PC-3 (cell line): Measurements from ENCODE around the gene MPZL3. TPM values are rescaled to one million over a fixed set of nuclear protein-coding genes. Genes with fewer than 3 reads are reported as not detected.
A peak's percentile ranks its signal among the peaks of the same experiment; 100 is the strongest.

Experiments used
- ATAC-seq: fragments of 200-7000 bp; cut with Tn5 transposase; 2 replicates; pipeline ENCODE4 v1.9.1; 2020; ENCODE audit warnings: mild to moderate bottlenecking, moderate library complexity
- BruUV-seq: library from RNA; stranded (reverse); fragments of 400-500 nt; replicated peaks from 2 replicates; lab custom pipeline; 2021; lab: Mats Ljungman, UMichigan
- CTCF ChIA-PET: fragments of 300-600 bp; sonication (Branson Sonifier 250); formaldehyde crosslinking; loops from one replicate; lab custom pipeline; 2022; ENCODE audit warnings: antibody characterized with exemption; lab: Charles Lee
- POLR2A ChIA-PET: fragments of 300-600 bp; sonication (Branson Sonifier 250); formaldehyde crosslinking; loops from one replicate; lab custom pipeline; 2022; ENCODE audit warnings: antibody characterized with exemption; ENCODE audit not compliant: unreplicated experiment; lab: Charles Lee
- DNase-seq: peaks from one replicate; pipeline ENCODE4 v3.0.0-alpha.2; 2015
- H2AFZ ChIP-seq: fragments of 300-600 bp; sonication (generic); 2 replicates; pipeline ENCODE4 v1.6.0; 2016; ENCODE audit warnings: antibody characterized with exemption, low read length
- H3F3A ChIP-seq: fragments of 300-600 bp; sonication (generic); one replicate; pipeline ENCODE4 v1.6.0; 2017; ENCODE audit warnings: antibody characterized with exemption, low read length, control low read depth, mild to moderate bottlenecking; ENCODE audit not compliant: unreplicated experiment
- H3K27ac ChIP-seq: fragments of 300-600 bp; sonication (generic); 2 replicates; pipeline ENCODE4 v1.5.1; 2016; ENCODE audit warnings: mild to moderate bottlenecking, low read length
- H3K27me3 ChIP-seq: fragments of 300-600 bp; sonication (generic); 2 replicates; pipeline ENCODE4 v1.6.1; 2016; ENCODE audit warnings: low read length, mixed read lengths
- H3K36me3 ChIP-seq: fragments of 300-600 bp; sonication (generic); 2 replicates; pipeline ENCODE4 v1.6.1; 2016; ENCODE audit warnings: low read depth, mixed run types, low read length, mixed read lengths
- H3K4me1 ChIP-seq: fragments of 300-600 bp; sonication (generic); 2 replicates; pipeline ENCODE4 v1.5.1; 2016; ENCODE audit warnings: low read length; ENCODE audit not compliant: insufficient read depth
- H3K4me2 ChIP-seq: fragments of 300-600 bp; sonication (generic); 2 replicates; pipeline ENCODE4 v1.6.0; 2016; ENCODE audit warnings: low read length
- H3K4me3 ChIP-seq: fragments of 300-600 bp; sonication (generic); 2 replicates; pipeline ENCODE4 v1.5.1; 2016; ENCODE audit warnings: mild to moderate bottlenecking, low read length, mixed read lengths
- H3K79me2 ChIP-seq: fragments of 300-600 bp; sonication (generic); 2 replicates; pipeline ENCODE4 v1.6.1; 2017; ENCODE audit warnings: low read length, mixed read lengths
- H3K9ac ChIP-seq: fragments of 300-600 bp; sonication (generic); 2 replicates; pipeline ENCODE4 v1.6.0; 2016; ENCODE audit warnings: mild to moderate bottlenecking, low read length
- H3K9me2 ChIP-seq: fragments of 300-600 bp; sonication (generic); replicated peaks from 2 replicates; pipeline ENCODE4 v1.6.1; 2016; ENCODE audit warnings: mixed run types, low read length, mixed read lengths
- H3K9me3 ChIP-seq: fragments of 300-600 bp; sonication (generic); 2 replicates; pipeline ENCODE4 v1.6.1; 2016; ENCODE audit warnings: low read length, mixed read lengths
- H4K20me1 ChIP-seq: fragments of 300-600 bp; sonication (generic); 2 replicates; pipeline ENCODE4 v1.6.1; 2016; ENCODE audit warnings: low read length, mixed read lengths
- EZH2 ChIP-seq: fragments of 300-600 bp; sonication (generic); IDR thresholded peaks from one replicate; pipeline ENCODE4 v1.6.1; 2017; ENCODE audit warnings: antibody characterized with exemption, mild to moderate bottlenecking, low read length; ENCODE audit not compliant: unreplicated experiment
- EZH2phosphoT487 ChIP-seq: fragments of 300-600 bp; sonication (generic); IDR thresholded peaks from 2 replicates; pipeline ENCODE4 v1.6.1; 2018; ENCODE audit warnings: mild to moderate bottlenecking, antibody characterized with exemption, low read length, borderline replicate concordance
- intact Hi-C: fragments of 100-400 bp; cut with micrococcal nuclease; formaldehyde crosslinking; loops from 2 replicates; pipeline ENCODE4 v1.9.0; 2023
- total RNA-seq: library from RNA; depleted of rRNA; stranded (reverse); fragments of >200 nt; gene quantifications from 2 replicates; pipeline ENCODE4 v1.2.3, GENCODE V29; 2014
- TF ChIP-seq, protein P1 (sequence below): fragments of 300-600 bp; sonication (generic); conservative IDR thresholded peaks from 2 replicates; pipeline ENCODE4 v1.5.1; 2017; ENCODE audit warnings: antibody characterized with exemption, low read depth, mild to moderate bottlenecking, low read length

MPZL3 gene
- total RNA-seq, 1 experiment from 2014 or later, result 7.0 TPM

DNA sequence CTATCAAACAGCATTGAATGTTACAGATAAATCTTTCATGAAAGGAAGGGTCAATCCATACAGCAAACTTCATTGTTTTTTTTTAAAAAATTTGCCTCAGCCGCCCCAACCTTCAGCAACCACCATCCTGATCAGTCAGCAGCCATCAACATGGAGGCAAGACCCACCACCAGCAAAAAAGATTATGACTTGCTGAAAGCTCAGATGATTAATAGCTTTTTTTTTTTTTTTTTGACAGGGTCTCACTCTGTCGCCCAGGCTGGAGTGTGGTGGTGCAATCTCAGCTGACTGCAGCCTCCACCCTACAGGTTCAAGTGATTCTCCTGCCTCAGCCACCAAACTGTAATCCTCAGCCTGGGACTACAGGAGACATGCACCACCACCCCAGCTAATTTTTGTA is 34.4 kb upstream of the MPZL3 start:
- no peaks in the 10 kb centered on the region for H3K36me3 ChIP-seq
- H3K27me3 ChIP-seq, result no peaks in the 10 kb centered on the region
- H3F3A ChIP-seq, result no peaks in the 10 kb centered on the region
- no peak overlapping the region for H3K9ac ChIP-seq
- ATAC-seq (peak; percentile 28), DNase-seq (no peak)
- H3K9me2 ChIP-seq, result no peaks in the 10 kb centered on the region
- BruUV-seq, result no TSS peak
- peak overlapping the region; percentile 32; the same call in 1 of the 2 replicates for H3K4me3 ChIP-seq
- CTCF ChIA-PET, result interaction anchor here (0.6 kb wide), 2 partner anchors 15 to 88 kb away, joined by 3 to 10 read pairs; no protein-coding TSS in a partner anchor
- TF ChIP-seq, protein P1, sequence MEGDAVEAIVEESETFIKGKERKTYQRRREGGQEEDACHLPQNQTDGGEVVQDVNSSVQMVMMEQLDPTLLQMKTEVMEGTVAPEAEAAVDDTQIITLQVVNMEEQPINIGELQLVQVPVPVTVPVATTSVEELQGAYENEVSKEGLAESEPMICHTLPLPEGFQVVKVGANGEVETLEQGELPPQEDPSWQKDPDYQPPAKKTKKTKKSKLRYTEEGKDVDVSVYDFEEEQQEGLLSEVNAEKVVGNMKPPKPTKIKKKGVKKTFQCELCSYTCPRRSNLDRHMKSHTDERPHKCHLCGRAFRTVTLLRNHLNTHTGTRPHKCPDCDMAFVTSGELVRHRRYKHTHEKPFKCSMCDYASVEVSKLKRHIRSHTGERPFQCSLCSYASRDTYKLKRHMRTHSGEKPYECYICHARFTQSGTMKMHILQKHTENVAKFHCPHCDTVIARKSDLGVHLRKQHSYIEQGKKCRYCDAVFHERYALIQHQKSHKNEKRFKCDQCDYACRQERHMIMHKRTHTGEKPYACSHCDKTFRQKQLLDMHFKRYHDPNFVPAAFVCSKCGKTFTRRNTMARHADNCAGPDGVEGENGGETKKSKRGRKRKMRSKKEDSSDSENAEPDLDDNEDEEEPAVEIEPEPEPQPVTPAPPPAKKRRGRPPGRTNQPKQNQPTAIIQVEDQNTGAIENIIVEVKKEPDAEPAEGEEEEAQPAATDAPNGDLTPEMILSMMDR, result no peak
- TF ChIP-seq EZH2 (no peak), EZH2phosphoT487 (no peak)
- intact Hi-C loops, result no loop called here
- no peaks in the 10 kb centered on the region for H3K9me3 ChIP-seq
- POLR2A ChIA-PET, result interaction anchor here (0.6 to 0.7 kb wide), 2 partner anchors 14 to 18 kb away, joined by 3 read pairs; no protein-coding TSS in a partner anchor
- H3K27ac ChIP-seq, result peak overlapping the region; percentile 13; the same call in 1 of the 2 replicates
- H2AFZ ChIP-seq, result no peak overlapping the region
- H3K4me1 ChIP-seq, result peaks cover 23% of the 10 kb centered on the region
- H3K4me2 ChIP-seq, result peak overlapping the region; percentile 67
- H3K79me2 ChIP-seq, result no peaks in the 10 kb centered on the region
- no peaks in the 10 kb centered on the region for H4K20me1 ChIP-seq

GRCh38 chr11:118283756-118284350 is 31.7 kb upstream of the MPZL3 start:
- H3K27ac ChIP-seq, result no peak overlapping the region
- peaks cover 17% of the 10 kb centered on the region for H3K4me1 ChIP-seq
- no peak overlapping the region for H3K4me3 ChIP-seq
- H2AFZ ChIP-seq, result no peak overlapping the region
- no peaks in the 10 kb centered on the region for H3K36me3 ChIP-seq
- no peaks in the 10 kb centered on the region for H4K20me1 ChIP-seq
- ChIA-PET POLR2A (no interaction called here), CTCF (interaction anchor here (0.6 kb wide), 1 partner anchor 12 kb away, joined by 3 read pairs; no protein-coding TSS in a partner anchor)
- H3K9me2 ChIP-seq, result no peaks in the 10 kb centered on the region
- H3K79me2 ChIP-seq, result no peaks in the 10 kb centered on the region
- no peak for DNase-seq
- intact Hi-C loops, result no loop called here
- H3K27me3 ChIP-seq, result no peaks in the 10 kb centered on the region
- BruUV-seq, result no TSS peak
- no peak overlapping the region for H3K4me2 ChIP-seq
- ATAC-seq, result no peak
- no peaks in the 10 kb centered on the region for H3F3A ChIP-seq
- TF ChIP-seq EZH2phosphoT487, result no peak
- TF ChIP-seq, protein P1, result no peak
- no peak for TF ChIP-seq EZH2
- H3K9me3 ChIP-seq, result no peaks in the 10 kb centered on the region
- no peak overlapping the region for H3K9ac ChIP-seq

GRCh38 chr11:118283037-118283636 is 31.0 kb upstream of the MPZL3 start:
- H3F3A ChIP-seq, result no peaks in the 10 kb centered on the region
- H2AFZ ChIP-seq, result no peak overlapping the region
- no peak overlapping the region for H3K4me2 ChIP-seq
- H3K27me3 ChIP-seq, result no peaks in the 10 kb centered on the region
- no peaks in the 10 kb centered on the region for H3K79me2 ChIP-seq
- H3K36me3 ChIP-seq, result no peaks in the 10 kb centered on the region
- intact Hi-C loops, result no loop called here
- no peak overlapping the region for H3K4me3 ChIP-seq
- BruUV-seq, result no TSS peak
- ATAC-seq (no peak), DNase-seq (no peak)
- ChIA-PET POLR2A (no interaction called here), CTCF (no interaction called here)
- H3K9me2 ChIP-seq, result no peaks in the 10 kb centered on the region
- H4K20me1 ChIP-seq, result no peaks in the 10 kb centered on the region
- peaks cover 18% of the 10 kb centered on the region for H3K4me1 ChIP-seq
- TF ChIP-seq EZH2 (no peak), EZH2phosphoT487 (no peak)
- no peak overlapping the region for H3K9ac ChIP-seq
- H3K9me3 ChIP-seq, result no peaks in the 10 kb centered on the region
- no peak overlapping the region for H3K27ac ChIP-seq
